Measurements from ENCODE around the gene PPP1R3G. TPM values are rescaled to one million over a fixed set of nuclear protein-coding genes. Genes with fewer than 3 reads are reported as not detected.

PPP1R3G gene
- total RNA-seq, 1 experiment from 2014 or later: not detected

- Histone ChIP-seq H4K5ac (ENCODE audit: insufficient read length, low read depth, low read length) (no peak overlapping the region), H2BK120ac (ENCODE audit: low read depth, low read length, poor library complexity, severe bottlenecking) (no peak overlapping the region), H3K14ac (ENCODE audit: insufficient read depth, low read length) (no peak overlapping the region), H4K8ac (replicated peaks; ENCODE audit: insufficient read length, low read depth, low read length) (no peak overlapping the region), H3K18ac (ENCODE audit: insufficient read length, low read depth, low read length) (no peak overlapping the region), H3K4me1 (ENCODE audit: insufficient read depth, low read length) (no peaks in the 10 kb centered on the region), H2BK20ac (ENCODE audit: low read depth, low read length, poor library complexity, severe bottlenecking) (no peak overlapping the region), H3T11ph (ENCODE audit: low read length) (no peak overlapping the region), H2AK5ac (ENCODE audit: insufficient read length, low read length) (no peak overlapping the region), H3K23me2 (ENCODE audit: insufficient read length, low read depth, low read length, poor library complexity, severe bottlenecking) (no peaks in the 10 kb centered on the region), H3K4me2 (ENCODE audit: insufficient read depth, insufficient read length, low read length) (no peak overlapping the region), H3K56ac (ENCODE audit: insufficient read length, low read depth, low read length) (no peak overlapping the region), H4K91ac (ENCODE audit: insufficient read length, low read depth, low read length) (no peak overlapping the region), H3K79me1 (ENCODE audit: insufficient read depth, low read depth, low read length, poor library complexity, severe bottlenecking) (no peaks in the 10 kb centered on the region), H3K4ac (ENCODE audit: low read depth, low read length) (no peak overlapping the region), H3K27me3 (ENCODE audit: insufficient read depth, low read length) (no peaks in the 10 kb centered on the region; the same call in 1 of the 2 replicates), H3K79me2 (ENCODE audit: insufficient read depth, low read length) (no peaks in the 10 kb centered on the region), H2AFZ (ENCODE audit: low read length) (no peak overlapping the region), H3K23ac (ENCODE audit: insufficient read length, low read depth, low read length) (no peak overlapping the region), H2BK15ac (ENCODE audit: low read depth, low read length) (no peak overlapping the region), H3K9me3 (ENCODE audit: control insufficient read depth, low read depth, low read length) (no peaks in the 10 kb centered on the region), H4K20me1 (ENCODE audit: control insufficient read depth, insufficient read depth, insufficient read length) (no peaks in the 10 kb centered on the region), H3K27ac (ENCODE audit: insufficient read length, low read depth, low read length) (no peak overlapping the region), H2BK12ac (ENCODE audit: insufficient read length, low read depth, low read length) (no peak overlapping the region), H3K9ac (ENCODE audit: extremely low read depth, insufficient read length, low read length) (no peak overlapping the region), H2BK5ac (ENCODE audit: insufficient read length, low read length) (no peak overlapping the region)
- Mint-ChIP-seq H3K36me3 (ENCODE audit: insufficient read depth in 1 of 3, low read depth in 3 of 3) (no peaks in the 10 kb centered on the region), H3K27ac (no peak overlapping the region), H3K9me3 (peaks cover 6% of the 10 kb centered on the region in 2 experiments; a peak in 2 of 5 replicates), H3K4me1 (peaks cover 0 to 5% of the 10 kb centered on the region in 2 experiments; a peak in 2 of 4 replicates), H3K4me3 (no peak overlapping the region), H3K27me3 (ENCODE audit: low read depth) (peaks cover 3% of the 10 kb centered on the region)
- no CpG with 5 or more reads among the region's 3 CpGs for WGBS (ENCODE audit: extremely low coverage, insufficient read length, low lambda C conversion rate)
- TF ChIP-seq CTCF (conservative IDR thresholded peaks at IDR 0.05): no peak
- no peak for DNase-seq
Observed at GRCh38 chr6:5044866-5045265, 40.3 kb upstream of the PPP1R3G start.
